DND-41 (cell line): ENCODE measurements around the gene HERC3.

Experiments
- EZH2 ChIP-seq: IDR thresholded peaks from 3 replicates; pipeline ENCODE4 v1.6.1; 2012; ENCODE audit warnings: borderline replicate concordance, low read depth, mild to moderate bottlenecking, moderate library complexity, low read length, inconsistent platforms; ENCODE audit not compliant: severe bottlenecking
- TF ChIP-seq, protein P1 (sequence below): IDR thresholded peaks from 2 replicates; pipeline ENCODE4 v1.5.1; 2012; ENCODE audit warnings: borderline replicate concordance, low read length, moderate library complexity, mild to moderate bottlenecking; ENCODE audit not compliant: poor library complexity, severe bottlenecking; ENCODE audit errors: extremely low read depth

DNA sequence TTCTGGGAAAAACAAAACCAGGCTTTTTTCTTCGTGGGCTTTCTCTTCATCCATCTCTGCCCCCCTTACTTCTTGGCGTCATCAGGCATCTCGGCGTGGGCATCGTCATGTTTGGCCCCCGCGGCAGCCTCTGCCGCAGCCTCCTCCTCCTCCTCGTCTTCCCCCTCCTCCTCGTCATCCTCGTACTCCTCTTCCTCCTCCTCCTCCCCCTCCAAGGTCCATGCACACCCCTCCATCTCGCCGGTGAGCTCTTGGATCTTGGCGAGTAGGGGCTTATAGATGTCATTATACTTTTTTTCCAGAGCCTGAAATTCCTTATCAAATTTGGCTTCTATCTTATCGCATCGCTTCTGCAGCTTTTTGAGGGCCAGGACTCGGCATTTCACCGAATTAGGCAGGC, 104.9 kb downstream of the HERC3 start:
- TF ChIP-seq, protein P1, sequence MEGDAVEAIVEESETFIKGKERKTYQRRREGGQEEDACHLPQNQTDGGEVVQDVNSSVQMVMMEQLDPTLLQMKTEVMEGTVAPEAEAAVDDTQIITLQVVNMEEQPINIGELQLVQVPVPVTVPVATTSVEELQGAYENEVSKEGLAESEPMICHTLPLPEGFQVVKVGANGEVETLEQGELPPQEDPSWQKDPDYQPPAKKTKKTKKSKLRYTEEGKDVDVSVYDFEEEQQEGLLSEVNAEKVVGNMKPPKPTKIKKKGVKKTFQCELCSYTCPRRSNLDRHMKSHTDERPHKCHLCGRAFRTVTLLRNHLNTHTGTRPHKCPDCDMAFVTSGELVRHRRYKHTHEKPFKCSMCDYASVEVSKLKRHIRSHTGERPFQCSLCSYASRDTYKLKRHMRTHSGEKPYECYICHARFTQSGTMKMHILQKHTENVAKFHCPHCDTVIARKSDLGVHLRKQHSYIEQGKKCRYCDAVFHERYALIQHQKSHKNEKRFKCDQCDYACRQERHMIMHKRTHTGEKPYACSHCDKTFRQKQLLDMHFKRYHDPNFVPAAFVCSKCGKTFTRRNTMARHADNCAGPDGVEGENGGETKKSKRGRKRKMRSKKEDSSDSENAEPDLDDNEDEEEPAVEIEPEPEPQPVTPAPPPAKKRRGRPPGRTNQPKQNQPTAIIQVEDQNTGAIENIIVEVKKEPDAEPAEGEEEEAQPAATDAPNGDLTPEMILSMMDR, result no peak
- no peak for TF ChIP-seq EZH2
